ENCODE results near the gene RND1.
"Not testable (repeated sequence)": the region's sequence is repeated elsewhere in the genome, so short reads cannot be mapped to it uniquely, and the experiment has no call there.

The RND1 gene

DNA sequence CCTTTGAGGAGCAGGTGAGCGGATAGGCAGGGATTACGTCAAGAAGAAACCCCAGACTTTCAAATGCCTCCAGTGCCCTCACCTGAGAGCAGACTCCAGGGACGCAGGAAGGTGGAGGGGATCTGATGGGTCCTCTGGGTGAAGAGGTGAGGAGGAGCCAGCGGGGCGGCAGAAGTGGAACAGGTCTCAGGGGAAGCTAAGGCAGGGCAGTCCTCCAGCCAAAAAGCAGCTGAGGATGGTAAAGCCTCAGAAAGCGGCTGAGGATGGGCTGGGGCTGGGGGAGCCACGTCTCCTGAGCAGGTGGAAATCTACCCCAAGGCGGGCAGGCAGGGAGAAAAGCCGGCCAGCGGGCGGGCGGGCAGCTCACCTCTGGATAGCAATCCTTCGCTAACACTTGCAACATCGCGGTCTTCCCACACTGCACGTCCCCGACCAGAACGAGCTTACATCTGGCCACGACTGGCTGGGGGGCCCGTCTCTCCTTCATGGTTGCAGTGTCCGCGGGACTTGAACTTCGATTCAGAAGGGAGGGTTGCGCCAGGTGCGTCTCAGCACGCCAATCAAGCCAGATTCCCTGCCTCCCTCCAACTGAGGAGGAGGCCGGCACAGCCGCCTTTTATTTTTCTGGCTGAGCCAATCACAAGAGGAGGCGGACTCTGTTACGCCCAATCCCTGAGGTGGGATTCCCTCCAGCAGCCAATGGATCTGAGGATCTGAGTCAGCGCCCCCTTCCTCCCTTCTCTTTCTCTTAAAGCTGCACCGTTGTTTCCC is at the start of gene RND1:
RND1 (minus strand) TSS at position 590 of the 771 bp plus-strand sequence; CDS start at position 487, 103 bp downstream.
- peak; percentile 99 for ATAC-seq
- TF ChIP-seq ZFP3 (CRISPR knock-in tag; IDR thresholded peaks at IDR 0.05) (no peak), ISL1 (CRISPR knock-in tag; IDR thresholded peaks at IDR 0.05) (no peak)
- TF ChIP-seq, protein P1, sequence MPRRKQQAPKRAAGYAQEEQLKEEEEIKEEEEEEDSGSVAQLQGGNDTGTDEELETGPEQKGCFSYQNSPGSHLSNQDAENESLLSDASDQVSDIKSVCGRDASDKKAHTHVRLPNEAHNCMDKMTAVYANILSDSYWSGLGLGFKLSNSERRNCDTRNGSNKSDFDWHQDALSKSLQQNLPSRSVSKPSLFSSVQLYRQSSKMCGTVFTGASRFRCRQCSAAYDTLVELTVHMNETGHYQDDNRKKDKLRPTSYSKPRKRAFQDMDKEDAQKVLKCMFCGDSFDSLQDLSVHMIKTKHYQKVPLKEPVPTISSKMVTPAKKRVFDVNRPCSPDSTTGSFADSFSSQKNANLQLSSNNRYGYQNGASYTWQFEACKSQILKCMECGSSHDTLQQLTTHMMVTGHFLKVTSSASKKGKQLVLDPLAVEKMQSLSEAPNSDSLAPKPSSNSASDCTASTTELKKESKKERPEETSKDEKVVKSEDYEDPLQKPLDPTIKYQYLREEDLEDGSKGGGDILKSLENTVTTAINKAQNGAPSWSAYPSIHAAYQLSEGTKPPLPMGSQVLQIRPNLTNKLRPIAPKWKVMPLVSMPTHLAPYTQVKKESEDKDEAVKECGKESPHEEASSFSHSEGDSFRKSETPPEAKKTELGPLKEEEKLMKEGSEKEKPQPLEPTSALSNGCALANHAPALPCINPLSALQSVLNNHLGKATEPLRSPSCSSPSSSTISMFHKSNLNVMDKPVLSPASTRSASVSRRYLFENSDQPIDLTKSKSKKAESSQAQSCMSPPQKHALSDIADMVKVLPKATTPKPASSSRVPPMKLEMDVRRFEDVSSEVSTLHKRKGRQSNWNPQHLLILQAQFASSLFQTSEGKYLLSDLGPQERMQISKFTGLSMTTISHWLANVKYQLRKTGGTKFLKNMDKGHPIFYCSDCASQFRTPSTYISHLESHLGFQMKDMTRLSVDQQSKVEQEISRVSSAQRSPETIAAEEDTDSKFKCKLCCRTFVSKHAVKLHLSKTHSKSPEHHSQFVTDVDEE (CRISPR knock-in tag; IDR thresholded peaks at IDR 0.05): 0 out of 2 replicates have a peak, but pooled peaks have one; percentile 23

DNA sequence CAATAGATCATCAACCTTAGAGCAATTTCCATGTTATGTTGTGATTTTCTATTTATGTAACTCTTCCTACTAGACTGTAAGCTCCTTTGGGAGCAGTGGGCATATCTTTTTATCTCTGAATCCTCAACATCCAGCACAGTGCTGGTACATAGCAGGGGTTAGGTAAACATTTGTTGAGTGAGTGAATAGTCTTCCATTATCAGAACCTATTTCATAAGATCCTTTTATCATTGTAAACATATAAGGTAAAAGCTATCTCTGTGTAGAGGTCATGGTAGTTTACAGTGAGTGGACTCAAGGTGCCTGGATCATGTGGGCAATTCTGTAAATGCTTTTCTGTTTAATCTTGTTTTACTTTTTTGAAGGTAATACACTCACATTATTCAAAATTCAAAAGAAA is 44.5 kb upstream of the RND1 start:
- TF ChIP-seq, protein P2, sequence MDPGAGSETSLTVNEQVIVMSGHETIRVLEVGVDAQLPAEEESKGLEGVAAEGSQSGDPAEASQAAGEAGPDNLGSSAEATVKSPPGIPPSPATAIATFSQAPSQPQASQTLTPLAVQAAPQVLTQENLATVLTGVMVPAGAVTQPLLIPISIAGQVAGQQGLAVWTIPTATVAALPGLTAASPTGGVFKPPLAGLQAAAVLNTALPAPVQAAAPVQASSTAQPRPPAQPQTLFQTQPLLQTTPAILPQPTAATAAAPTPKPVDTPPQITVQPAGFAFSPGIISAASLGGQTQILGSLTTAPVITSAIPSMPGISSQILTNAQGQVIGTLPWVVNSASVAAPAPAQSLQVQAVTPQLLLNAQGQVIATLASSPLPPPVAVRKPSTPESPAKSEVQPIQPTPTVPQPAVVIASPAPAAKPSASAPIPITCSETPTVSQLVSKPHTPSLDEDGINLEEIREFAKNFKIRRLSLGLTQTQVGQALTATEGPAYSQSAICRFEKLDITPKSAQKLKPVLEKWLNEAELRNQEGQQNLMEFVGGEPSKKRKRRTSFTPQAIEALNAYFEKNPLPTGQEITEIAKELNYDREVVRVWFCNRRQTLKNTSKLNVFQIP (CRISPR knock-in tag; IDR thresholded peaks at IDR 0.05; ENCODE audit: borderline replicate concordance, low read depth): no peak
- TF ChIP-seq, protein P3, sequence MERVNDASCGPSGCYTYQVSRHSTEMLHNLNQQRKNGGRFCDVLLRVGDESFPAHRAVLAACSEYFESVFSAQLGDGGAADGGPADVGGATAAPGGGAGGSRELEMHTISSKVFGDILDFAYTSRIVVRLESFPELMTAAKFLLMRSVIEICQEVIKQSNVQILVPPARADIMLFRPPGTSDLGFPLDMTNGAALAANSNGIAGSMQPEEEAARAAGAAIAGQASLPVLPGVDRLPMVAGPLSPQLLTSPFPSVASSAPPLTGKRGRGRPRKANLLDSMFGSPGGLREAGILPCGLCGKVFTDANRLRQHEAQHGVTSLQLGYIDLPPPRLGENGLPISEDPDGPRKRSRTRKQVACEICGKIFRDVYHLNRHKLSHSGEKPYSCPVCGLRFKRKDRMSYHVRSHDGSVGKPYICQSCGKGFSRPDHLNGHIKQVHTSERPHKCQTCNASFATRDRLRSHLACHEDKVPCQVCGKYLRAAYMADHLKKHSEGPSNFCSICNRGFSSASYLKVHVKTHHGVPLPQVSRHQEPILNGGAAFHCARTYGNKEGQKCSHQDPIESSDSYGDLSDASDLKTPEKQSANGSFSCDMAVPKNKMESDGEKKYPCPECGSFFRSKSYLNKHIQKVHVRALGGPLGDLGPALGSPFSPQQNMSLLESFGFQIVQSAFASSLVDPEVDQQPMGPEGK (CRISPR knock-in tag; IDR thresholded peaks at IDR 0.05; ENCODE audit: borderline replicate concordance): no peak
- ATAC-seq: no peak

DNA sequence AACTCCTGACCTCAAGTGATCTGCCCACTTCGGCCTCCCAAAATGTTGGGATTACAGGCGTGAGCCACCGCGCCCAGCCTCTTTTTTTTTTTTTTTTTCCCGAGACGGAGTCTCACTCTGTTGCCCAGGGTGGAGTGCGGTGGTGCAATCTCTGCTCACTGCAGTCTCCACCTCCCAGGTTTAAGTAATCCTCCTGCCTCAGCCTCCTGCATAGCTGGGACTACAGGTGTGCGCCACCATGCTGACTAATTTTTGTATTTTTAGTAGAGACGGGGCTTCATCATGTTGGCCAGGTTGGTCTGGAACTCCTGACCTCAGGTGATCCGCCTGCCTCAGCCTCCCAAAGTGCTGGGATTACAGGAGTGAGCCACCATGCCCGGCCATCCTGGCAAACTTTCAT is 44.0 kb upstream of the RND1 start:
- not testable (repeated sequence) for ATAC-seq

DNA sequence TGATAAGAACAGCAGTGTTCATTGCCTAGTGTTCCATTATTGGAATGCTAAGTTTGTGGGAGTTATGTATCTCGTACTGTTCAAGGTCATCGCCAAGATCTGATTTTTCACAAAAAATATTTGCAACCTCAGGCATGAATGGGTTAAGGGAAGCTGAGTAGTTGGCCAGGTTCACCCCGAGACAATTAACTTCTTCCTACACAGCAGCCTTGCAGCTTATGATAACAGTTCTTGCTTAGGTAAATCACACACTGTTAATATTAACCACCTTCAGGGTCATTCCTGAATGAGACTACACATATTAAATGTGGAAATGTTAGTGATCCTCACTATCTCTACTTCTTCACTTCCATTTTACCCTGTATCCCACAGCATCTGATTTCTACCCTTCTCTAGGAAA is 41.6 kb upstream of the RND1 start:
- no peak for ATAC-seq
- TF ChIP-seq, protein P2 (CRISPR knock-in tag; IDR thresholded peaks at IDR 0.05; ENCODE audit: borderline replicate concordance, low read depth): no peak
- TF ChIP-seq ZNF8 (CRISPR knock-in tag; IDR thresholded peaks at IDR 0.05) (no peak), GLIS3 (CRISPR knock-in tag; IDR thresholded peaks at IDR 0.05) (no peak), ZFP30 (CRISPR knock-in tag; IDR thresholded peaks at IDR 0.05) (no peak), ARNTL (CRISPR knock-in tag; IDR thresholded peaks at IDR 0.05; ENCODE audit: borderline replicate concordance, low read depth) (no peak), PPARA (CRISPR knock-in tag; IDR thresholded peaks at IDR 0.05; ENCODE audit: borderline replicate concordance) (no peak), TOX (CRISPR knock-in tag; IDR thresholded peaks at IDR 0.05; ENCODE audit: borderline replicate concordance) (no peak), CSDC2 (CRISPR knock-in tag; IDR thresholded peaks at IDR 0.05) (no peak), TCF4 (CRISPR knock-in tag; IDR thresholded peaks at IDR 0.05; ENCODE audit: borderline replicate concordance) (no peak), BACH2 (CRISPR knock-in tag; IDR thresholded peaks at IDR 0.05; ENCODE audit: borderline replicate concordance) (no peak), ISL1 (CRISPR knock-in tag; IDR thresholded peaks at IDR 0.05) (no peak), ZNF70 (CRISPR knock-in tag; IDR thresholded peaks at IDR 0.05) (no peak), RARB (CRISPR knock-in tag; IDR thresholded peaks at IDR 0.05) (no peak), ZFP3 (CRISPR knock-in tag; IDR thresholded peaks at IDR 0.05) (no peak)
- TF ChIP-seq, protein P4, sequence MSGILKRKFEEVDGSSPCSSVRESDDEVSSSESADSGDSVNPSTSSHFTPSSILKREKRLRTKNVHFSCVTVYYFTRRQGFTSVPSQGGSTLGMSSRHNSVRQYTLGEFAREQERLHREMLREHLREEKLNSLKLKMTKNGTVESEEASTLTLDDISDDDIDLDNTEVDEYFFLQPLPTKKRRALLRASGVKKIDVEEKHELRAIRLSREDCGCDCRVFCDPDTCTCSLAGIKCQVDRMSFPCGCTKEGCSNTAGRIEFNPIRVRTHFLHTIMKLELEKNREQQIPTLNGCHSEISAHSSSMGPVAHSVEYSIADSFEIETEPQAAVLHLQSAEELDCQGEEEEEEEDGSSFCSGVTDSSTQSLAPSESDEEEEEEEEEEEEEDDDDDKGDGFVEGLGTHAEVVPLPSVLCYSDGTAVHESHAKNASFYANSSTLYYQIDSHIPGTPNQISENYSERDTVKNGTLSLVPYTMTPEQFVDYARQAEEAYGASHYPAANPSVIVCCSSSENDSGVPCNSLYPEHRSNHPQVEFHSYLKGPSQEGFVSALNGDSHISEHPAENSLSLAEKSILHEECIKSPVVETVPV (CRISPR knock-in tag; IDR thresholded peaks at IDR 0.05): no peak
- TF ChIP-seq, protein P1 (CRISPR knock-in tag; IDR thresholded peaks at IDR 0.05): no peak
- TF ChIP-seq, protein P3 (CRISPR knock-in tag; IDR thresholded peaks at IDR 0.05; ENCODE audit: borderline replicate concordance): no peak

Measured in SK-N-SH treated with all-trans-retinoic acid at 6 μM for 48 hours (cell line).